Endothelial cell of umbilical vein (primary cell): ENCODE results near the gene CTAGE9.

ENCODE experiments used
- CTCF ChIP-seq, 2 donors: IDR thresholded peaks; 1 replicate in 1 of 2; 2 replicates in 1 of 2; pipeline ENCODE4 v1.5.1; 2011; ENCODE audit warnings: low read length in 2 of 2, mild to moderate bottlenecking in 2 of 2, moderate library complexity in 2 of 2, control low read depth in 1 of 2, inconsistent platforms in 1 of 2, low read depth in 1 of 2; ENCODE audit not compliant: insufficient read depth in 1 of 2; ENCODE audit errors: extremely low read depth in 1 of 2
- FOS ChIP-seq: IDR thresholded peaks from 2 replicates; pipeline ENCODE4 v1.6.1; 2011; ENCODE audit warnings: mild to moderate bottlenecking, low read length, moderate library complexity, borderline replicate concordance; ENCODE audit not compliant: insufficient read depth
- POLR2A ChIP-seq: IDR thresholded peaks from 2 replicates; pipeline ENCODE4 v1.6.1; 2012; ENCODE audit warnings: low read depth, mild to moderate bottlenecking, control low read depth, low read length
- POLR2AphosphoS5 ChIP-seq: IDR thresholded peaks from 2 replicates; pipeline ENCODE4 v1.6.1; 2012; ENCODE audit warnings: low read depth, mild to moderate bottlenecking, control low read depth, low read length, moderate library complexity; ENCODE audit not compliant: insufficient read depth

GRCh38 chr6:131678442-131678841 is 32.4 kb downstream of the CTAGE9 start:
- TF ChIP-seq POLR2AphosphoS5 (no peak), CTCF (IDR thresholded peaks at IDR 0.05; ENCODE audit: extremely low read depth in 1 of 2, insufficient read depth in 1 of 2, low read depth in 1 of 2, low read length in 2 of 2) (no peak), FOS (no peak), POLR2A (no peak)
